HepG2 (cell line): Measurements from ENCODE around the gene PRKCE. TPM values are rescaled to one million over a fixed set of nuclear protein-coding genes. Genes with fewer than 3 reads are reported as not detected.

Experiments
- AGO1 ChIP-seq: fragments of 200-400 bp; formaldehyde crosslinking; IDR thresholded peaks from 2 replicates; pipeline ENCODE4 v1.6.1; 2017; ENCODE audit warnings: mild to moderate bottlenecking, low read depth, low read length, moderate library complexity; ENCODE audit not compliant: poor library complexity, severe bottlenecking
- CBX5 ChIP-seq: sonication (generic); formaldehyde crosslinking; IDR thresholded peaks from 2 replicates; pipeline ENCODE4 v1.4.0; 2020; ENCODE audit warnings: missing genetic modification reagents, borderline replicate concordance
- ELF4 ChIP-seq: sonication (generic); formaldehyde crosslinking; IDR thresholded peaks from 2 replicates; pipeline ENCODE4 v1.5.0; 2020; ENCODE audit warnings: missing genetic modification reagents, mild to moderate bottlenecking, moderate library complexity, borderline replicate concordance
- HMG20A ChIP-seq: IDR thresholded peaks from 2 replicates; pipeline ENCODE4 v1.6.1; 2016; ENCODE audit warnings: borderline replicate concordance
- HMGXB3 ChIP-seq: sonication (generic); formaldehyde crosslinking; IDR thresholded peaks from 2 replicates; pipeline ENCODE4 v1.4.0; 2020; ENCODE audit warnings: missing genetic modification reagents, borderline replicate concordance
- IRF9 ChIP-seq: sonication (generic); formaldehyde crosslinking; IDR thresholded peaks from 2 replicates; pipeline ENCODE4 v1.8.0; 2022; ENCODE audit warnings: missing genetic modification reagents, mild to moderate bottlenecking, borderline replicate concordance
- NRL ChIP-seq: sonication (generic); formaldehyde crosslinking; IDR thresholded peaks from 2 replicates; pipeline ENCODE4 v1.5.0; 2020; ENCODE audit warnings: missing genetic modification reagents, mild to moderate bottlenecking, moderate library complexity, borderline replicate concordance
- PATZ1 ChIP-seq: sonication (generic); formaldehyde crosslinking; IDR thresholded peaks from 2 replicates; pipeline ENCODE4 v1.4.0; 2020; ENCODE audit warnings: missing genetic modification reagents
- SKI ChIP-seq: fragments of 450-650 bp; IDR thresholded peaks from one replicate; pipeline ENCODE4 v1.6.1; 2018; ENCODE audit warnings: mild to moderate bottlenecking; ENCODE audit not compliant: partially characterized antibody
- SP5 ChIP-seq: IDR thresholded peaks from 2 replicates; pipeline ENCODE4 v1.6.1; 2016; ENCODE audit warnings: low read depth, borderline replicate concordance
- SRY ChIP-seq: sonication (generic); formaldehyde crosslinking; IDR thresholded peaks from 2 replicates; pipeline ENCODE4 v1.8.0; 2022; ENCODE audit warnings: mild to moderate bottlenecking, missing genetic modification reagents
- TBX2 ChIP-seq: sonication (generic); formaldehyde crosslinking; IDR thresholded peaks from 2 replicates; pipeline ENCODE4 v1.5.0; 2020; ENCODE audit warnings: missing genetic modification reagents, mild to moderate bottlenecking, borderline replicate concordance
- ZNF160 ChIP-seq: sonication (generic); formaldehyde crosslinking; IDR thresholded peaks from 2 replicates; pipeline ENCODE4 v1.8.0; 2022; ENCODE audit warnings: mild to moderate bottlenecking, inconsistent platforms, missing genetic modification reagents
- ZNF281 ChIP-seq: sonication (generic); formaldehyde crosslinking; IDR thresholded peaks from 2 replicates; pipeline ENCODE4 v1.4.0; 2020; ENCODE audit warnings: missing genetic modification reagents, borderline replicate concordance
- ZNF367 ChIP-seq: sonication (generic); formaldehyde crosslinking; IDR thresholded peaks from 2 replicates; pipeline ENCODE4 v1.4.0; 2020; ENCODE audit warnings: missing genetic modification reagents, borderline replicate concordance
- ZNF547 ChIP-seq: sonication (generic); formaldehyde crosslinking; IDR thresholded peaks from 2 replicates; pipeline ENCODE4 v1.5.1; 2020; ENCODE audit warnings: mild to moderate bottlenecking, missing genetic modification reagents
- ZNF552 ChIP-seq: sonication (generic); formaldehyde crosslinking; IDR thresholded peaks from 2 replicates; pipeline ENCODE4 v1.9.0; 2022; ENCODE audit warnings: missing genetic modification reagents, mild to moderate bottlenecking, borderline replicate concordance
- ZNF576 ChIP-seq: sonication (generic); formaldehyde crosslinking; IDR thresholded peaks from 2 replicates; pipeline ENCODE4 v1.4.0; 2020; ENCODE audit warnings: mild to moderate bottlenecking, missing genetic modification reagents
- ZNF652 ChIP-seq: IDR thresholded peaks from 2 replicates; pipeline ENCODE4 v1.6.1; 2016; ENCODE audit warnings: low read depth, borderline replicate concordance
- ZSCAN21 ChIP-seq: sonication (generic); formaldehyde crosslinking; IDR thresholded peaks from 2 replicates; pipeline ENCODE4 v1.8.0; 2022; ENCODE audit warnings: mild to moderate bottlenecking, missing genetic modification reagents, moderate library complexity, borderline replicate concordance
- polyA plus RNA-seq, 8 experiments: library from polyadenylated mRNA; depleted of rRNA in 3 of 8; stranded (reverse) in 7 of 8; unstranded in 1 of 8; fragments of >200 nt; fragmentation: Illumina TruSeq in 4 of 8; extraction: Trizol in 4 of 8; gene quantifications; 2 replicates each; pipeline versions ENCODE4 v1.2.1 to v1.2.3, GENCODE V29; 2011 to 2016; ENCODE audit warnings: low read depth in 4 of 8, missing spikeins in 1 of 8, mixed read lengths in 1 of 8; ENCODE audit not compliant: insufficient read depth in 1 of 8
- total RNA-seq, 5 experiments: library from RNA; depleted of rRNA; stranded (reverse); fragments of >200 nt; fragmentation: Illumina TruSeq; extraction: Trizol; gene quantifications; 2 replicates each; pipeline ENCODE4 v1.2.3, GENCODE V29; 2016; ENCODE audit warnings: low read depth in 1 of 5

The PRKCE gene
- total and polyA plus RNA-seq, 2 of the 13 experiments (the other 11 are each of a cell fraction or from before 2014, with no cell fraction given), result 1.0 to 3.9 TPM

- no peak for TF ChIP-seq ZNF652 (CRISPR knock-in tag)
- TF ChIP-seq HMGXB3 (CRISPR knock-in tag), result 0 out of 2 replicates have a peak, but pooled peaks have one; percentile 28
- no peak for TF ChIP-seq ZNF281 (CRISPR knock-in tag)
- TF ChIP-seq ZSCAN21, result peak; percentile 68; the same call in 1 of the 2 replicates
- no peak for TF ChIP-seq NRL (CRISPR knock-in tag)
- TF ChIP-seq PATZ1 (CRISPR knock-in tag), result no peak
- TF ChIP-seq TBX2 (CRISPR knock-in tag), result no peak
- no peak for TF ChIP-seq AGO1
- TF ChIP-seq ZNF547 (CRISPR knock-in tag), result no peak
- TF ChIP-seq ZNF367 (CRISPR knock-in tag), result no peak
- peak; percentile 40 for TF ChIP-seq SKI
- no peak for TF ChIP-seq SP5 (CRISPR knock-in tag)
- no peak for TF ChIP-seq ELF4
- no peak for TF ChIP-seq ZNF160 (CRISPR knock-in tag)
- TF ChIP-seq ZNF552 (CRISPR knock-in tag), result no peak
- TF ChIP-seq SRY (CRISPR knock-in tag), result no peak
- peak; percentile 72; the same call in 1 of the 2 replicates for TF ChIP-seq HMG20A (CRISPR knock-in tag)
- no peak for TF ChIP-seq ZNF576 (CRISPR knock-in tag)
- TF ChIP-seq CBX5, result no peak
- TF ChIP-seq IRF9 (CRISPR knock-in tag), result no peak
Observed at GRCh38 chr2:46002507-46002883, 351.0 kb downstream of the PRKCE start (continued).
